HG02678 (cell line): Measurements from ENCODE around the gene SEC31A.
"Not testable (repeated sequence)": the region's sequence is repeated elsewhere in the genome, so short reads cannot be mapped to it uniquely, and the experiment has no call there.

Experiments
- ATAC-seq: cut with Tn5 transposase; IDR thresholded peaks from one replicate; pipeline ENCODE4 v1.9.1; 2021; ENCODE audit warnings: mild to moderate bottlenecking, moderate library complexity; ENCODE audit not compliant: unreplicated experiment

The SEC31A gene

GRCh38 chr4:82850684-82851083, 40.3 kb downstream of the SEC31A start:
- ATAC-seq: no peak

- no peak for ATAC-seq
These were observed 42.2 kb downstream of the SEC31A start for GRCh38 chr4:82848706-82849105.

- no peak for ATAC-seq
These were observed 48.4 kb downstream of the SEC31A start for GRCh38 chr4:82842593-82842992.

- ATAC-seq: no peak
These were observed 51.3 kb downstream of the SEC31A start for GRCh38 chr4:82839624-82840023.

GRCh38 chr4:82833696-82834313, 57.1 kb downstream of the SEC31A start:
- no peak for ATAC-seq

- ATAC-seq: not testable (repeated sequence)
These were observed 57.9 kb downstream of the SEC31A start for GRCh38 chr4:82833060-82833459.

- no peak for ATAC-seq
These were observed 65.5 kb downstream of the SEC31A start for GRCh38 chr4:82825425-82825824.

- no peak for ATAC-seq
These were observed 67.9 kb downstream of the SEC31A start for GRCh38 chr4:82823062-82823461.

GRCh38 chr4:82820689-82821088, 70.3 kb downstream of the SEC31A start:
- ATAC-seq: no peak

- peak; percentile 55 for ATAC-seq
These were observed 72.0 kb downstream of the SEC31A start for GRCh38 chr4:82818664-82819662.

- ATAC-seq: not testable (repeated sequence)
These were observed 74.1 kb downstream of the SEC31A start for GRCh38 chr4:82816874-82817273.

GRCh38 chr4:82814034-82814433, 76.9 kb downstream of the SEC31A start:
- no peak for ATAC-seq

- no peak for ATAC-seq
These were observed 79.1 kb downstream of the SEC31A start for GRCh38 chr4:82811838-82812341.

GRCh38 chr4:82811392-82811791, 79.6 kb downstream of the SEC31A start:
- no peak for ATAC-seq

GRCh38 chr4:82810176-82810575, 80.8 kb downstream of the SEC31A start:
- ATAC-seq: no peak

GRCh38 chr4:82809619-82810018, 81.3 kb downstream of the SEC31A start:
- ATAC-seq: no peak

- no peak for ATAC-seq
These were observed 87.2 kb downstream of the SEC31A start for GRCh38 chr4:82803746-82804145.

- ATAC-seq: no peak
These were observed 88.0 kb downstream of the SEC31A start for GRCh38 chr4:82802911-82803310.

- no peak for ATAC-seq
These were observed 88.9 kb downstream of the SEC31A start for GRCh38 chr4:82801910-82802521.

- no peak for ATAC-seq
These were observed 91.7 kb downstream of the SEC31A start for GRCh38 chr4:82799006-82799881.
